ENCODE results near the gene LDB3.

LDB3 gene

GRCh38 chr10:86708068-86708782, 39.9 kb downstream of the LDB3 start:
- no peak for DNase-seq

DNA sequence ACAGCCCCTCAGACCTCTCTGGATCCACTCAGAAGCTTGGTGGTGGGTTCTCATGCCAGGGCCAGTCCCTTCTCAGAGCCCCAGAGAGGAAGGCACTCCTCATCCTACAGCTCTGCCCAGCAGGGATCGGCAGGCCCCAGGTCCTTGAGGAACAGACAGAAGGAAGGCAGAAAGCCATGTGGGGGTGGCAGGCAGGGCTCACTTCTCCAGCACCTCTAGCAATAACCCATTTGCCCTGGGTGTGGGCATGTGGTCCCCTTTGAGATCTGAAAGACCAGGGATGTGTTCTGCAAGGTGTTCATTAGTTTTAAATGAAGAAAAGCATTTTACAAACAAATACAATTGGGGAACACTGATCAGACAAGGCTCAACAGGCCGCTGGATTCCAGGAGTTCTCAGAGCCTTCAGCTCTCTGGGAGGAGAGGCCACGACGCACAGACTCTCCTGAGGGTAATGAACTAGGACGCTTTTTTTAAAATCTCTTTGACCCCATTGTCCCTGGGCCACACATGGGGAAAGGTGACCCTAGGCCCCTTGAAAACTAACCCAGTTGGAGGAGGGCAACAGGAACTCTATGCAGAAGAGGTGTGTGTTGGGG, 40.6 kb downstream of the LDB3 start:
- no peak for DNase-seq

DNA sequence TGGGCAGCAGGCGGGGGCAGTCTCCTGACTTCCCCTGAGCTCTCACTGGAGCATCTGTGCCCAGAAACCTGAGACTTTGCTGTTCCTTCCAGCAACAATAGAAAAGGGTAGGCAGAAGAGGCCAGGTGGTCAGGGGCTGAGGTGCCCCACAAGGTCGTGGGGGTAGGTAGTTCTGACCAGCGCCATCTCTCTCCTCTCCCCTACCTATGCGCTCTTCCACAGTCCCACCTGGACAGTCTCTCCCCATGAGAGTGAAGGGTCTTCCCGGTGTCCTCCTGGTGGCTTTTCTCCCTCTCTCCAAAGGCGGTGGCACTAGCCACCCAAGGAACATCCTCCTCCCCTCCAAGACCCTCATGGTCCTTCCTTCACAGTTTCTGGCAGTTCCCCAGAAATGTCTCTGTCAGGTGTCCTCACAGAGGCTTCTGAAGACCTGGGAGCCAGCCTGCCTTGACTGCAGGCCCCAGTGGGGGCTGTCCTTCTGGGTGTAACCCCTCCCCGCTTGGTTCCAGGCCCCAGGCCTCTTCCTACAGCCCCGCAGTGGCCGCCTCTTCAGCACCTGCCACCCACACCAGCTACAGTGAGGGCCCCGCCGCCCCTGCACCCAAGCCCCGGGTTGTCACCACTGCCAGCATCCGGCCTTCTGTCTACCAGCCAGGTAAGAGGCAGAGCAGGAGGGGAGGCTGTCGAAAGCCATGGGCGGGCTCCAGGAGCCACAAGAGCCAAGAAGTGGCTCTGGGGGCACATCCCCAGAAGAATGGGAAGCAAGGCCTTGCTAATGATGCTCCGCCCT, 41.3 kb downstream of the LDB3 start:
- DNase-seq = no peak

DNA sequence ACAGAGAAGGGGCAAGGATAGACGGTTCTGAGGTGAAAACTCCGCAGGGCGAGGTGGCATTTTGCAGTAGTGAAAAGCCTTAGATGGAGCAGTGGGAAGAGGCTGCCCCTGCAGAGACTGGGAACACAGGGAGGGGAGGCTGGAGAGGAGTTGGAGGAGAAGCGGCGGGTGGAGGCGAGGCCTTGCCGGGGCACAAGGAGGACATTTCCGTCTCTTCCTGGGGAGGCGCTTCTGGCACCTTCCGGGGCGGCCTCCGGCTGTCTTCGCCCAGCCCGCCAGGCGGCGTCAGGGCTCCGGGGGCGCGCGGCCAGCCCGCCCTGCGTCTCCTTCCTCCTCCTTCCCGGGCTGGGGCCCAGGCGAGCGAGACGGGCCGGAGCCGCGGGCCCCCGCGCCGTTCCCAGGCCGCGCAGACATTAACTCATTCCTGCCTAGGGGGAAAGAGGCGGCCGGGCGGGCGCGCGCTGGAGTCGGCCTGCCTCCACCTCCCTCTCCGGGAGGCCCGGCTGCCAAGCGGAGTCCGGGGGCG, 42.7 kb downstream of the LDB3 start:
- peak; percentile 54 for DNase-seq

DNA sequence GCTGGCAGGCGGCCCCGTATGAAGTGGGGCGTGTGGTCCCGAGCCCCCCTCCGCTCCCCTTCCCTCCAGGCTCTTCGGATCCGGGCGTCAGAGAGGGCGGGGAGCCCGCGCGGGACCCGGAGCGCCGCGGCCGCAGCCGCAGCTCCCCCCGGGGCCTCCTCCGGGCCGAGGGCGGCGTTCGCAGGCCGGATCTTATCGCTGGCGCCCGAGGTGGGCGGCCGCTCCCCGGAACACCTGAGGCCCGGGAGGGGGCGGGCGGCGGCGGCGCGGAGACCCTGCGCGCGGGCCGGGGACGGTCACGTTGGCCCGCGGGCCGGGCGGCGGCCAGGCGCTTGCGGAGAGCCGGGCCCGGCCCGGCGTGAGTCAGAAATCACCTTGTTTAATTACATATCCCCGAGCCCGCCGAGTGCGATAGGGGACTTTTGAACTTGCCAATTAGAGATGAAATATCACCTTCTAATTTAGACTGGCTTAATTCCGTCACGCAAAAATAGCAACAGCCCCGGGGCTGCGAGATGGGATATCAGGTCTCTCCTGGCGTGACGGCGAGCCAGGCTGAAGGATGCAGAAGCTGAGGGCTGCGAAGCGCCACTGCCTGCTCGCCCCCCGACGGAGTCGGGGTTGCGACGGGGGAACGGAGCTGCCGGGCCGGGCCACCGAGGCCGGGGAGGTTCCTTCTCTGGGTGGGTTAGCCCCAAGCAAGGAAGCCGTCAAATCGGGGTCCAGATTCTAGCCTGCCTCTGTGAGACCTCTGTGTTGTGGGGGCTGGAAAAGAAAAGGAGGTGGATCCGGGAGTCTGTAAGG, 43.4 kb downstream of the LDB3 start:
- peak; percentile 17 for DNase-seq

DNA sequence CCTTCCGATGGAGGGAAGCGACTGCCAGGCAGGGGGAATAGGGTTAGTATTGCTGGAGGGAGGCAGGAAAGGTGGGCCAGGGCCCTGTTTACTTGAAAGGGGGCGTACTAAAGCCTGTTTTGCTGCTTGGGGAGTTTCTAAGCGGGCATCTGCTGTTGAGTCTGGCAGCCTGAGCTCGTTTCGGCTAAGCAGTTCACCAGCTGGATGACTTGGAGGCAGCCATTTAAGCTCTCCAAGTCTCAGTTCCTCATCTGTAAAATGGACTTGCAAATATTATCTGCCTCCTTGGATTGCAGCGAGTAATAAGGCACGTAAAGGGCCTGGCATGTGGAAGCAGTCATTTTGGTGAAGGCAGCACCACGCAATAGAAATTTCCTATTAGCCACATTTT, 44.0 kb downstream of the LDB3 start:
- no peak for DNase-seq

DNA sequence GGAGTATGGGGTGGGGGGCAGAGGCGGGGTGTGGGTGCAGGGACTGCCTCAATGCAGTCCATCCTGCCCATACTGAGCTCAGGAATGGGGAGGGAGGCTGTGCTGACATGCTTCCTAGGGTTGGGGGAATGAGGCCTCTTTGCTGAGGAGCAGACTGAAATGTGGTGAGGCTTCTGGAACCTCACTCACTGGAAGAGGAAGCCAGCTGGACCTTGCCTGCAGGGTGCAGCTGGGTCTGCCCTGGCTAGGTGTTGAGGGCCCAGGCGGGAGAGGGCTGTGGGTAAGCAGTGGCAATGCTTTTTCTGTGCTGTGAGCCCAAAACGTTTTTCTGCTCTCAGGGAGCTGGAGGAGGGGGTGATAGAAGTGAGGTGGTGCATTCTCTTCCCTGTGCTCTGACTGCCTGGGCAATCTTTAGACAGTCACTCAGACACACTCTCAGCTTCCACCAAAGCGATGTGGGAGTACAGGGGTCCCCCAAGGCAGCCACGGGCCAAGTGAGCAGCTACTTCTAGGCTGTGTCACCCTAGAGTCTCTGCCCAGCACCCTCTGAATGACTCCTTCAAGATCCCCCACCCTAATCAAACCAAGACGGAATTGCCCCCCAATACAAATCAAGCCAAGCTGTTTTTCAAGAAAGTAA, 47.0 kb downstream of the LDB3 start:
- DNase-seq = no peak

GRCh38 chr10:86715836-86716235, 47.5 kb downstream of the LDB3 start:
- DNase-seq = no peak

DNA sequence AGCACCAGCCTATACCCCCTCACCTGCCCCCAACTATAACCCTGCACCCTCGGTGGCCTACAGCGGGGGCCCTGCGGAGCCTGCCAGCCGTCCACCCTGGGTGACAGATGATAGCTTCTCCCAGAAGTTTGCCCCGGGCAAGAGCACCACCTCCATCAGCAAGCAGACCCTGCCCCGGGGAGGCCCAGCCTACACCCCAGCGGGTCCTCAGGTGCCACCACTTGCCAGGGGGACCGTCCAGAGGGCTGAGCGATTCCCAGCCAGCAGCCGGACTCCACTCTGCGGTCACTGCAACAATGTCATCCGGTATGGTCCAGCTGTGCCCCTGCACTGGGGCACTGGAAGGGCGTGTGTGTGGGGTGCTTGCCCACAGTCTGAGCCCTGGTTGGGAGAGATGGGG, 48.2 kb downstream of the LDB3 start:
- DNase-seq = no peak

GRCh38 chr10:86718556-86718955, 50.2 kb downstream of the LDB3 start:
- DNase-seq = no peak

DNA sequence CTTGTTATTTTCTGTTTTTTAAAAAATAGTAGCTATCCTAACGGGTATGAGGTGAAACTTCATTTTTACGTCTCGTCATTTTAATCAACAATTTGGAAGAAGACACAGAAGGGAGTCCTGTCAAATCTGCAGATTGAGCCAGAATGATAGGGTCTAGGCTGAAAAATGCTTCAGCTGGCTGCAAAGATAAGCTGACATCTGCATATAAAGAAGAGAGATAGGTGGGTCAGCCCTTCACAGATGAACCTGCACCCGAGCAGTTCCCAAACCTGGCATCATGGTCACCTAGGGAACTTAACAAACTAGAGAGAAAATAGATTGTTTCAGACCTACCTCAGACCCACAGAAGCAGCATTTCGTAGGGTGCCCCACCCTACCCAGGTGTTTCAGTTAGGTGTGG, 52.9 kb downstream of the LDB3 start:
- no peak for DNase-seq

GRCh38 chr10:86723009-86723408, 54.7 kb downstream of the LDB3 start:
- no peak for DNase-seq

GRCh38 chr10:86724445-86724844, 56.1 kb downstream of the LDB3 start:
- DNase-seq = no peak

GRCh38 chr10:86725980-86726676, 57.8 kb downstream of the LDB3 start:
- DNase-seq = no peak

- no peak for DNase-seq
These were observed 58.3 kb downstream of the LDB3 start for GRCh38 chr10:86726677-86726999.

DNA sequence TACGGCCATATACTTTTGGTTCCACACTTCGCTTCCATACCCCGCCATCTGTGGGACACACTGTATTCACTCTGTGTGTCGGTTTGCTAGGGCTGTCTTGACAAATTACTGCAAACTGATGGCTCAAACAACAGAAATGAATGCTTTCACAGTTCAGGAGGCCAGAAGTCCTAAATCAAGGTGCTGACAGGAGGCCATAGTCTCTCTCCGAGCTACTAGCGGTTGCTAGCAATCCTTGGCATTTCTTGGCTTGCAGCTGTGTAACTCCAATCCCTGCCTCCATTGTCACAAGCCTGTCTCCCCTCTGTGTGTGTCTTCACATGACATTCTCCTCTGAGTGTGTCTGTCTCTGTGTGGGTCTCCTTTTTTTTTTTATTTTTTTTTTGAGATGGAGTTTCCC, 59.2 kb downstream of the LDB3 start:
- DNase-seq = no peak

DNA sequence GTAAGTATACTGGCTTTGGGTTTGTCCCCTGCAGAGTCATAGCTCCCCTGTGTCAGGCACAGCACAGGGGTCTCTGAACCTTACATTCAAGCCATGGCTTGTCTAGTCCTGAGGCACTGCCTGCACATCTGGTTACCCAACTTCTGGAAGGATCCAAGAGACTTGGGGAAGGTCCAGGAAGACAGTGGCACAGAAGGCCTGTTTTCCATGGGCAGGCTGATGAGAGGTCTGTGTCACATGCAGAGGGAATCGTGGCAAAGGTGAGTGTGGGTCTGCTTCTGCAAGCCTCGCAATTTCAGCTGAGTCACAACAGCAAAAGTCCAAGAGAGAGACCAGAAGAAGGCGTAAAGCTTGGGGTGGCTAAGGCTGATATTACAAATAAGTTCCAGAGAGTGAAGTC, 59.7 kb downstream of the LDB3 start:
- no peak for DNase-seq

DNA sequence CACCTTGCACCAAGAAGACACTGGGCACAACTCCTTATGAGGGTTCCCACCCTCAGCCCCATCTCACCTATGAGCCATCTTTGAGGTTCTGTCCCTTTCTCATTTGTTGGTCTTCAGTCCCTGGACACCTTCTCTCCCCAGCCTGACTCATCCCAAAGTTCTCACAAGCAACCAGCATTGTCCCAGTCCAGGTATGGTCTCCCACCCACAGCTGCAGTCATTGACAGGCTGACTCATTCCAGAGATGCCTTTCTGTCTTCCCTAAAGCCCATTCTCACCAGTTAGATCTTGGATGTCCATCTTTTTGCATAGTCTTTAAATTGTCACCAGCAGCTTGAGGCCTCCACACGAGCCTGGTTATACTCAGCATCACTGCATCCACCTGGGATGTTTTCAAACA, 61.4 kb downstream of the LDB3 start:
- DNase-seq = no peak

DNA sequence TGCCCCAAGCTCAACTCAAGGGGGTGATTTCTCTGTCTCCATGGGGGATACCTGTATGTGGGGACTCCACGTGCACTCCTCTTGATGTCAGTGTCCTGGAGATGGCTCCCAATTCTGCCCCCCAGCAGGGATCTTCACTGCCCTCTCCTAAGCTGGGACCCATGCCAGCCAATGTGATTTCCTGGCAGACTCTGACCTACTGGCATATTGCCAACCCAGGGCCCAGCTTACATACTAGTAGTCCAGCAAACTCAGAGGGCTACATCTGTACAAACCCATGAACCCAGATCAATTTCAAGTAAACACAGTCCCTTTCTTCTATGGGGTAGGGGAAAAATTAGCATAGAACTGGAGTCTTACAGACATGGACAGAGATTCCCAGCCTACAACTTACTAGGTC, 61.9 kb downstream of the LDB3 start:
- DNase-seq = peak; percentile 27

- DNase-seq = no peak
These were observed 64.5 kb downstream of the LDB3 start for GRCh38 chr10:86732771-86733170.

DNA sequence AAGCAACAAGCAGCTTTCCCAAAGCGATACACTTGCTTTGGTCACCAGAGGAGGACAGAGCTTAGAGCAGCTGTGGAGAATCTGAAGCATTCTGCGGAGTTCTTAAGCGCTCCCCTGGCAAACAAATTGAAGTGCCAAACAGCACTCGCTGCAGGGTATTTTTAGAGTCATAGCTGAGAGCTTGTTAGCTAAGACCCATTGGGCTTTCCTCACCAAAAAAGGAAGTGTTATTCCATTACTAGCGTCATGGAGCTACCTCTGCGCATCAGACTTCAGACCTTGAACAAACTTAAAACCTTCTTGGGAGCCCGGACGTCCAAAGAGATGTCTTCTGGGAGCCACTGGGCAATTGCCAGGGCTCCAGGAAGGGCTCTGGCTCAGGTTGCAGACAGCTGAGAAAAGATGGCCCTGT, 65.0 kb downstream of the LDB3 start:
- DNase-seq = no peak
